ENCODE results near the gene NEDD9.

NEDD9 gene

DNA sequence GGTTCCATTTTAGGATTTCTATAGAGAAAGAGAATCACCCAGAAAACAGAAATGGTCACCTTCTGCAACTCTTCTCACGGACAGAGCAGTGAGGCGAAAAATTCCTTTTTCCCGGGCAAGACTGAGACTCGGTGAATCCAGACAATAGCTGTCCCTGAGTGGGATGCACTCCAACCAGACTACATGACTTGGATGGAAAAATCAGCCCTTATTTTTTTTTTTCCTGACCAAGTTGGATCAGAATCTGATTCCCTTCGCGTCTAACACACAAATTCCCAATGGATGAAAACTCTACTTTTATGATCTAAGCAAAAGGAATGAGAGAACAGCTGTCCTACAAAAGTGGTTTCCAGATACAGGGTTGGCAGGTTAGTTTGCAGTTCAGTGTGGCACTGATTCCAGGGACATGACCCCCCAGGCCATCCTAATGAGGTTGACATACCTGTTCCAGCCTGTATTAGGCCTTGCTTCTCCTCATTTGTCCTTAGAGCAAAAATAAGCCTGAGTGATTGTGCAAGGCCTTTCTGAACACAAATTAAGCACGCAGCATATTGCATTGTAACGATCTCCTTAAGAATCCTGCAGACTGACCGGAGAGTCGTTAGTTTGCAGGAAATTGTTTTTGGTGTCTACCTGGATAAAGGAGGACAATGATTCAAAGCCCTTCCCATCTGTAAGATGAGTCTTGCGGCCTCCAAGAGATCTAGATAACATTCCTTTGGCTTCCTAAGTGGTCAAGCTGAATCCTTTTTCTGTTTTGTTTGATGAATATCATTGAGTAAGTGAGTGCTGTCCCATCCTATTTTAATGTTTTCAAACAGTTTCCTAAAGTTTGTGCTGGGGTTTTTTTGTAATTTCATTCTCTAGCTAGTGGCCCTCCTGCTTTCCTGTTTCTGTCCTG is 1.5 kb upstream of the NEDD9 start:
- DNase-seq = no peak

GRCh38 chr6:11232770-11233626 is 530 bp upstream of the NEDD9 start:
- DNase-seq = peak; percentile 69

- DNase-seq = no peak
These were observed 790 bp downstream of the NEDD9 start for GRCh38 chr6:11231564-11232192.

GRCh38 chr6:11231108-11231463 is 1.4 kb downstream of the NEDD9 start:
- no peak for DNase-seq

DNA sequence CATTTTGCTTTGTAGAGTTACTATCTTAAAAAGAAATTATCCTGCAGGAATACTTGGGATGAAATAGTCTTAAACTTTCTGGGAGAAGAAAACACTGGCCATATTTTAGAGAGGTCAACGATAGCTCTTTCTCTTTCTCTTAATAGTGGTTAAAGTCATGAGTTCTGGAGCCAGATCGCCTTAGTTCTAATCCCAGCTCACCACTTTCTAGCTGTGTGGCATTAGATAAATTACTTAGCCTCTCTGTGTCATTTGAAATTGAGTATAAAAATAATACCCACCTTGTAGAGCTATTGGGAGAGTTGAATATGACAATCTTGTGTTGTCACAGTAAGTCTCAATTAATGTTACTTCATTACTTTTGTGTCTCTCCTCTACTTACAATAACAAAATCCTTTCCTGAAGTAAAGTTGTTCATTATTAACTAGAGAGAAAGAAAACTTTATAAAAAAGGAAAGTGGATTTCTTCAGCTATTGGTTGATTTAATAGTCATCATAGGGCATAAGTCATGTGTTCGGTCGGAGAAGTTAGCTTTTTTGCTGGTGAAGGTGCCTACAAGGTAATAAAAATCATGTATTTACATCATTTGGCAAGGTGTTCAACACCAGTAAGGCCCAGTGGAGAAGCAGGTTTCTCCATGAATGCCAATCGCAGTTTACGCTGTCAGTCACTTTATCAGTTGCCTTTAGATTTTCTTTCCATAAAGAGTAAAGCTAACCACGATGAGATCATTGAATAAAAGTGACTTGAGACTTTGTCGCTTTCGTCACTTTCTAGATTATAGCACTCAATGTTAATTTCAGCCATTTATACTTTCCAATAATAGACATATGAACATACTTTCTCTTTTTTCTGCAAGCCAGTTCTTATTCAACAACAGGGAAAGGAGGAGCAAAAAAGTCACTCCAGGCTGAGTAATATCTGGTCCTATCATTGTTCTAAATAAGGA is 2.0 kb downstream of the NEDD9 start:
- DNase-seq = no peak

DNA sequence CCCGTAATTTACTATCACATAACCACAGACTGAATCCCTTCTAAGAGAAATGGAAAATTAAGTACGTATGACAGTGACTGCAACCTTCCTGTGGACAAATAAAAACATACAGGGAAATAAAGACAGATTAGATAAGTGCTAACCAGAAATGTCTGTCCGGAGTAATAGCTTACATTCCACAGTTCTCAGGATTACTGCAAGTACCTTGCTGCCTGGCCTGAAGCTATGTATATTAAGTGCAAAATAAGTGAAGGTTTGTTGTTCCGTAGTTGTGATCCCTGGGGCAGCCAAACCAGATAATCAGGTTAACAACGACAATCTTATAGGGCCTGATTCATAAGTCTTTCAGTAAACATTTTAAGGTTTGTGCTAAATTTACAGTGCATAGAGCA is 2.8 kb downstream of the NEDD9 start:
- peak; percentile 15 for DNase-seq

DNA sequence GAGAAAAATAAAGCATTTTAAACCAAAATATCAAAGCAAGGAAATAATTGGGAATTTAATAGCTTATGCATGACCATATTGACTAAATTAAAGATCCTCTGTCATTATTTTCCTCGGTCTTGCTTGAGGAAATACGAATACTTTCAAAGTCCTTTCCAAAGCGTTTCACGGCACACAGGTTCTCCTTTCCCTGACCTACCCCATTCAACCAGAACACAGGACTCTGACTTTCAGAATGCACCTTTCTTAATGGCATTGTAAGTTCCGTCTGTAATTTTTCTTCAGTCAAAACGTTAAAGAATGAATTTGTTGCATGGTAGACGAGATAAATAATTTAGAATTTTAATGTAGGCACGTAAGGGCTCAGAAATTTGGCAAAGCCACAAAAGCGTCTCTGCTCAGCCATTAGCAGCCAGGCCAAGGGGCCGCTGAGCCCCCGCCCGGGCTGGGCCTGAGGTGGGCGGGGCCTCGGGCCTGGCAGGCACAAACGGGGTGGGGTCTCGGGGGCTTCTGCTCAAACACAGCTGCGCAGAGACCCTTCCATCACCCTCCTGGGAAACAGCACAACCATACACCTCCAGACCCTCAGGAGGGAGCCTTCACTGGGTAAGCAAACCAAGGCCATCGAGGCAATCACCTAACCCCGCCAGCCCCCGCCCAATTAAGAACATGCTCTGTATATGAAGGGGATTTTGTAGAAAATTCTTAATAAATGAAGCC is 3.4 kb downstream of the NEDD9 start:
- DNase-seq = no peak

DNA sequence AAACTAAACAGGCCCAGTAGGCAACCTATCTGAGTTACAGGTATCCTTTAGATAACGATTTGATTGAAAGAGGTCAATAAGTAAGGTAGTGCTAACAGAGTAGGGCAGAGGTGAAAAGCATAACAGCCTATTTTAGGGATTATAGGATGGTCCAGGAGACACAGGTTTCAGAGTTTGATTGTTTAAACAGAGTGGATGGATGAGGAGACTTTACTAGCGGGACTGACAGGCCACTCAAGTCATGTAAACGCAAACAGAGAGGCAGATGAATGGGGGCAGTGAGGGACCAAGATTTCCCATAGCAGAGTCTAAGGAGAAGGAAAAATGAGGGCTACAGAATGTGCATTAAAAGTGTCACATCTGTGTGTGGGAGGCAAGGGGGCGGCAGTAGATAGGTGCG is 4.8 kb downstream of the NEDD9 start:
- no peak for DNase-seq

DNA sequence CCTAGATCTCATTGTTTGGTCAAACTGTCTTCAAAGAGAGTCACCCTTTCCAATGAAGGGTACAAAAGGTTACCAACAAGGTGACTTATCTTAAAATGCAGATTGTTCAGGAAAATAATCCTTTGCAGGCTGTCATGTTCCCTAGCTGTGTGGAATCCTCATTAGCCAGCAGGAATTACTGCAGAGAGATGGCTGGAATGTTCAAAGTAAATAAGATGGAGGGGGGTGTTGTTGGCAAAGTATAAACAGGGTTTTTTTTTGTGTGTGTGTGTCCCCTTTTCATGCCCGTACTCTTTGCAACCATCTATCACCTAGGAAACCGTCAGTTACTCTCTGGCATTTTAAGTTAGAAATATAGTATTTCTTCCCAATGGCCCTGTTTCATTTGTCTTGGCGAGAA is 6.5 kb downstream of the NEDD9 start:
- no peak for DNase-seq

GRCh38 chr6:11224966-11225463 is 7.5 kb downstream of the NEDD9 start:
- DNase-seq = no peak

- DNase-seq = no peak
These were observed 8.1 kb downstream of the NEDD9 start for GRCh38 chr6:11224252-11224965.

- no peak for DNase-seq
These were observed 9.1 kb downstream of the NEDD9 start for GRCh38 chr6:11223286-11223864.

GRCh38 chr6:11222385-11223277 is 9.8 kb downstream of the NEDD9 start:
- DNase-seq = no peak

DNA sequence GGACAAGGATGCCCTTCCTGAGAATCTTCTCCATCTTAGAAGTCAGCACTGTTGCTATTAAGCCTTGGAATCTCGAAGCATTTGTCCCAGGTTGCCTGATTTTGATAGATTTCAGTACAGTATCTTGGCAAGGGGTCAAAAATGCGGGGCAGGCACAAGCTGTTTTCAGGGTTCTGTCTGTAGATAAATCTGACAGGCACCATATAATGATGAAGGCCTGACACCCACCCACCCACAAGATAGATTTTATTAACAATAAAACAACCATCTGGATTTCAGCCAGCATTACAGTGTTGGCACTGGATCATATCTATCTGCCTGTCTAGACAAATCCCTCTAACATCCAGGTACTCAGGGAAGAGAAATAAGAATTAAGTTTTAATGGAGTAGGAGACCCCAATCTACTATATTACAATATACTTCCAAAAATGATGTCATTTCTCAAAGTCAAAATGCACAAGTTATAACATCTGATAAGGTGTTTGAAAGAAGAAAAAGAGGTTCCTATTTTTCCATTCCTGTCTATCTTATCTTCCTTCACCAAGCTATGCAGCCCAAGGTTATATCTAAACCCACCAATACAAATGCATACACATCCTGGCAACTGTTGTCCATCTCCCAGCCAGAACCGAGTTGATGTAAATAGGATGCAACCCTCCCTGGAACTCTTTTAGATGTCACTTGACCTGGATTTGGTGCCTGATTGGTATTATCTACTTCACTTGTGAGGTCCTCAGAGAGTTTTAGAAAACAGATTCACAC is 10.7 kb downstream of the NEDD9 start:
- no peak for DNase-seq

DNA sequence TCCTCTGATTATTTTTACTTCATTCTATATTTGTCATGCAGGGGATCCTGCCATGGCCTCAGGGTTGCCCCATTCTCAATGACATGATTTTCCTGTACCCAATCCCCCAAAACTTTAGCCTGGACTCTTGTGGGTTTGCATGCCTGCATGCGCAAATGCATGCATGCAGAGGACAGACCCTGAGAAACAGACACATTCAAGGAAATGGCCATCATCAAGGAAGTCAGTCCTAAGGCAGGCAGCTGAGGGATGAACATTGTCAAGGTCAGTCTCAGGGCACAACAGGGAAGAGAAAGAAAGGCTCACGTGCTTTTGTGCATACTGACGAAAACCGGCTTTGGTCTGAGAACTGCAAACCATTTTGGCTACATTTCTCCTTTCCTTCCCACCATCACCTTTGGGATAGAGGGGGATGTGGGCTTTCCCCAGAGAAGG is 13.1 kb downstream of the NEDD9 start:
- DNase-seq = no peak

DNA sequence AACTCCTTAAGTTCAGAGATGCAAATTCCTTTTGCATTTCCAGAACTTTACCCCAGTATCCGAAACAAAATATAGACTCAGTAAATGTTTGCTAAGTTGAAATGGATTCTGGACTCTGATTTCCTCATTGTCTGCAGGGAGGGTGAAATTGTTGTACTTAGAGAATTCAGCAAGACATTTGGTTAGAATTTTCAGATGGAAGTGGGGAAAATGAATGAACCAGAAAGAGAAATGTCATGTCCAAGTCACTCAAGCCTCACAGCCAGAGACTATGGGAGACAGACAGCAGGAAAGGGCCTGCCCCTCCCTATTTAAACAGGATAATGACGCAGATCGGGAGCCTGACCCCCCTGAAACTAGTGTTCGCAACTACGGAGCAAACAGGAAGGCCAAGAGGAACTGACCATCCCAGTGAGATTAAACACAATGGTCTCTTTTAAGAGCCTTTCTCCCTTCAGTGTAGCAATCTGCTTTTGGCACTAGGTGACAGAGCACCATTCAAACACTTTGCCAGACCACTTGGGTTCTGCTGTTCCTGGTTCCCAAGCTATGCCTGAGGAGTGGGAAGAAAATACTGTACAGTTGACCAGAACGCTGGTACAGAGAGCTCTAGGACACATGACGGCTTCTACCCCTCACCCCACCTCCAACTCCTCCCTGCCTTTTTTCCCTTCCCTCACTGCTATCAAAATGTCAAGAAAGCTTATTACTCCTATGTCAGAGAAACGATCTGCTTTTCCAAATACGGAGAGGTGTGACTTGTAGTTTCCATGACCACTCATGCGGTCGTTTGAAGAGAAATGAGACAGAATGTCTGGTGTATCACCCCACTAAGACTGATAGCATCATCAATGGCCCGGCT is 13.7 kb downstream of the NEDD9 start:
- no peak for DNase-seq

DNA sequence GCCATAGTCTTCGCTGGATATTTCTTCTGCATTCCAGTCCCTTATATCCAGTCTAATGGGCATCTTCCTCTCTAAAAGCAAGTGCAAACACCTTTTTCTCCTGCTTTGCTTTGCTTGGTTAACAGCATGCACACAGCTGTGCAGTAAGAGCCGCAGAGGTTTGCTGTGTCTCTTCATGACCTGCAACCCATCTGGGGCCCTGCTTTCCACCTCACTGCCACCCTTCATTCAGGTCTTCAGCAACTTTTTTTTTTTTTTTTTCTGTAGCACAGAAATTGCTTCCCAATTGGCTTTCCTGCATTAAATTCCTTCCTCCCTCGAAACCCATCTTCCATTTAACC is 14.4 kb downstream of the NEDD9 start:
- no peak for DNase-seq

Measured in DMS53 (cell line).